Measurements from ENCODE around the gene CD40LG. TPM values are rescaled to one million over a fixed set of nuclear protein-coding genes. Genes with fewer than 3 reads are reported as not detected.
A peak's percentile ranks its signal among the peaks of the same experiment; 100 is the strongest.

The CD40LG gene
- total RNA-seq, 1 experiment from 2014 or later, result not detected

- no peaks in the 10 kb centered on the region for H4K20me1 ChIP-seq (ENCODE audit: low read length)
- no peaks in the 10 kb centered on the region for H3F3A ChIP-seq (ENCODE audit: low read length, unreplicated experiment)
- H2AFZ ChIP-seq (ENCODE audit: low read length), result no peak overlapping the region
- intact Hi-C loops (cut with micrococcal nuclease), result no loop called here
- no peaks in the 10 kb centered on the region for H3K27me3 ChIP-seq (ENCODE audit: low read length)
- H3K9me2 ChIP-seq (replicated peaks; ENCODE audit: low read length), result no peaks in the 10 kb centered on the region
- H3K4me2 ChIP-seq (ENCODE audit: low read length), result no peak overlapping the region
- no peak overlapping the region for H3K9ac ChIP-seq (ENCODE audit: low read length)
- no peak overlapping the region for H3K27ac ChIP-seq (ENCODE audit: low read length)
- DNase-seq, result no peak
- TF ChIP-seq EZH2phosphoT487 (IDR thresholded peaks at IDR 0.05; ENCODE audit: borderline replicate concordance, low read length), result no peak
- TF ChIP-seq CTCF (conservative IDR thresholded peaks at IDR 0.05; ENCODE audit: low read depth, low read length), result no peak
- TF ChIP-seq EZH2 (IDR thresholded peaks at IDR 0.05; ENCODE audit: low read length, unreplicated experiment), result no peak
- H3K9me3 ChIP-seq (ENCODE audit: low read length), result no peaks in the 10 kb centered on the region
- BruUV-seq (replicated peaks), result no TSS peak
- no peaks in the 10 kb centered on the region for H3K79me2 ChIP-seq (ENCODE audit: low read length)
- ATAC-seq, result no peak
- H3K4me1 ChIP-seq (ENCODE audit: insufficient read depth, low read length), result peaks cover 6% of the 10 kb centered on the region
- no peaks in the 10 kb centered on the region for H3K36me3 ChIP-seq (ENCODE audit: low read depth, low read length)
- ChIA-PET CTCF (no interaction called here), POLR2A (ENCODE audit: unreplicated experiment) (no interaction called here)
- H3K4me3 ChIP-seq (ENCODE audit: low read length), result no peak overlapping the region
Observed at GRCh38 chrX:136616987-136617685, 30.8 kb upstream of the CD40LG start.

GRCh38 chrX:136619899-136620505, 28.0 kb upstream of the CD40LG start:
- DNase-seq (peak; percentile 7), ATAC-seq (no peak)
- no peak overlapping the region for H3K27ac ChIP-seq (ENCODE audit: low read length)
- H3K36me3 ChIP-seq (ENCODE audit: low read depth, low read length), result no peaks in the 10 kb centered on the region
- BruUV-seq (replicated peaks), result no TSS peak
- H3K9me3 ChIP-seq (ENCODE audit: low read length), result no peaks in the 10 kb centered on the region
- TF ChIP-seq EZH2 (IDR thresholded peaks at IDR 0.05; ENCODE audit: low read length, unreplicated experiment) (no peak), CTCF (conservative IDR thresholded peaks at IDR 0.05; ENCODE audit: low read depth, low read length) (no peak), EZH2phosphoT487 (IDR thresholded peaks at IDR 0.05; ENCODE audit: borderline replicate concordance, low read length) (no peak)
- H2AFZ ChIP-seq (ENCODE audit: low read length), result no peak overlapping the region
- intact Hi-C loops (cut with micrococcal nuclease), result no loop called here
- H3K27me3 ChIP-seq (ENCODE audit: low read length), result no peaks in the 10 kb centered on the region
- no peak overlapping the region for H3K4me2 ChIP-seq (ENCODE audit: low read length)
- peaks cover 6% of the 10 kb centered on the region for H3K4me1 ChIP-seq (ENCODE audit: insufficient read depth, low read length)
- no peak overlapping the region for H3K4me3 ChIP-seq (ENCODE audit: low read length)
- H4K20me1 ChIP-seq (ENCODE audit: low read length), result no peaks in the 10 kb centered on the region
- ChIA-PET POLR2A (ENCODE audit: unreplicated experiment) (no interaction called here), CTCF (no interaction called here)
- H3K9ac ChIP-seq (ENCODE audit: low read length), result no peak overlapping the region
- H3K79me2 ChIP-seq (ENCODE audit: low read length), result no peaks in the 10 kb centered on the region
- no peaks in the 10 kb centered on the region for H3F3A ChIP-seq (ENCODE audit: low read length, unreplicated experiment)
- H3K9me2 ChIP-seq (replicated peaks; ENCODE audit: low read length), result no peaks in the 10 kb centered on the region

GRCh38 chrX:136620780-136621179, 27.2 kb upstream of the CD40LG start:
- H3K36me3 ChIP-seq (ENCODE audit: low read depth, low read length), result no peaks in the 10 kb centered on the region
- intact Hi-C loops (cut with micrococcal nuclease), result no loop called here
- H3K79me2 ChIP-seq (ENCODE audit: low read length), result no peaks in the 10 kb centered on the region
- H3K27me3 ChIP-seq (ENCODE audit: low read length), result no peaks in the 10 kb centered on the region
- 0 out of 2 replicates have a peak overlapping the region, but pooled peaks have one; percentile 16 for H3K4me2 ChIP-seq (ENCODE audit: low read length)
- peak; percentile 53 for DNase-seq
- no peak overlapping the region for H2AFZ ChIP-seq (ENCODE audit: low read length)
- H3K4me3 ChIP-seq (ENCODE audit: low read length), result no peak overlapping the region
- H3F3A ChIP-seq (ENCODE audit: low read length, unreplicated experiment), result no peaks in the 10 kb centered on the region
- TF ChIP-seq EZH2 (IDR thresholded peaks at IDR 0.05; ENCODE audit: low read length, unreplicated experiment), result no peak
- no peak for TF ChIP-seq EZH2phosphoT487 (IDR thresholded peaks at IDR 0.05; ENCODE audit: borderline replicate concordance, low read length)
- TF ChIP-seq CTCF (conservative IDR thresholded peaks at IDR 0.05; ENCODE audit: low read depth, low read length), result no peak
- H3K9me3 ChIP-seq (ENCODE audit: low read length), result no peaks in the 10 kb centered on the region
- POLR2A ChIA-PET (ENCODE audit: unreplicated experiment), result no interaction called here
- peak; percentile 88 for ATAC-seq
- H3K9ac ChIP-seq (ENCODE audit: low read length), result no peak overlapping the region
- peak overlapping the region; percentile 16; the same call in 1 of the 2 replicates for H3K27ac ChIP-seq (ENCODE audit: low read length)
- no peaks in the 10 kb centered on the region for H3K9me2 ChIP-seq (replicated peaks; ENCODE audit: low read length)
- peaks cover 6% of the 10 kb centered on the region for H3K4me1 ChIP-seq (ENCODE audit: insufficient read depth, low read length)
- no TSS peak for BruUV-seq (replicated peaks)
- CTCF ChIA-PET, result no interaction called here
- H4K20me1 ChIP-seq (ENCODE audit: low read length), result no peaks in the 10 kb centered on the region
